ENCODE data around the gene THSD1. TPM values are rescaled to one million over a fixed set of nuclear protein-coding genes. Genes with fewer than 3 reads are reported as not detected.

Gene THSD1
- total and polyA plus RNA-seq, 9 of the 15 experiments (the other 6 are each of a cell fraction or from before 2014, with no cell fraction given) = 0.01 to 0.11 (median 0.04) TPM; not detected in 2

DNA sequence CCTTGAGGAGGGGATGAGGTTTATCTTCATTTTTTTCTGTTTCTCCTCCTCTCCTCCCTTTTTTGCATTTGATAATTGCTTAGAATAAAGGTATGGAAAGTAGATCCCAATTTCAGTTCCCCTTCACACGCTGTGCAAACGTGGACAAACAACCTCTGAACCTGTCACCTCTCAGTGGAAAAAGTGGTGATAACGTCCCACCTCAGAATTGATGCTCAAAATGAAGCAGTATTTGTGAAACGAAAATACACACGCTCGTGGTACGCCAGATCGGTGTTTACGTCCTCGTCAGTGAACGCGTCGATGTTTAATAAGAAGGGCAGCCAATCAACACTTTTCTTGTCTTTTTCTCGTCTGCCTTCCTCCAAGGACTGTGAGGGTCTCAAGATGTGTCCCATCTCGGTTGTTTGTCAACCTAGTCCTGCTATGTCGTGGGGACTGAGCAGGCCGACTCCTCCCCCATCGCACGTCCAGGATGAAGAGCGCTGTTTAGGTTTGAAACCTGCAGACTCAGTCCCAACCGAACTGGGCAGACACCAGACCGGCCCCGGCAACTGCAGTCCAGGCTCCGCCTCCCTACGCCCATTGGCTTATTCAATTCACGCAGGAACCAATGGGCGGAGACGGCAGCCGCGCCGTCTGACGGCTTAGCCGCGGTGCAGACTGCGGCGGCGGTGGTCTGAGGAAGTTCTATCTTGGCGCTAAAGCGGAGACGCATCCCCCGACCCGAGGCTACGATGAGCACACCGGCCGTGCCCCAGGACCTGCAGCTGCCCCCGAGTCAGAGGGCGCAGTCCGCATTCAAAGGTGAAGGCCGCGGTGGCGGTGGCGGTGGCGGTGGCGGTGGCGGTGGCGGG is 49.1 kb upstream of the THSD1 start, which contains the start of gene CKAP2 (continued):
- TF ChIP-seq, protein P1, sequence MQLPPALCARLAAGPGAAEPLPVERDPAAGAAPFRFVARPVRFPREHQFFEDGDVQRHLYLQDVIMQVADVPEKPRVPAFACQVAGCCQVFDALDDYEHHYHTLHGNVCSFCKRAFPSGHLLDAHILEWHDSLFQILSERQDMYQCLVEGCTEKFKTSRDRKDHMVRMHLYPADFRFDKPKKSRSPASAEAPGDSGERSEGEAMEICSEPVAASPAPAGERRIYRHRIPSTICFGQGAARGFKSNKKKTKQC (CRISPR knock-in tag; IDR thresholded peaks at IDR 0.05) = no peak
- TF ChIP-seq IRF2 (CRISPR knock-in tag; IDR thresholded peaks at IDR 0.05) (no peak), SRSF1 (IDR thresholded peaks at IDR 0.05; ENCODE audit: low read depth, low read length) (no peak), SIN3A (IDR thresholded peaks at IDR 0.05; ENCODE audit: borderline replicate concordance in 2 of 2, control insufficient read depth in 1 of 2, low read depth in 2 of 2, low read length in 2 of 2) (peak in 1 of 2 experiments; percentile 55; a peak in 1 of 4 replicates), ZKSCAN3 (CRISPR knock-in tag; IDR thresholded peaks at IDR 0.05) (no peak), C11orf30 (IDR thresholded peaks at IDR 0.05; ENCODE audit: low read depth) (peak; percentile 41), RBFOX2 (IDR thresholded peaks at IDR 0.05; ENCODE audit: low read depth, low read length) (peak; percentile 98), MEIS2 (IDR thresholded peaks at IDR 0.05; ENCODE audit: partially characterized antibody) (no peak), CSDE1 (IDR thresholded peaks at IDR 0.05) (no peak), YBX1 (IDR thresholded peaks at IDR 0.05) (no peak), TCF3 (CRISPR knock-in tag; IDR thresholded peaks at IDR 0.05) (no peak), ZNF121 (CRISPR knock-in tag; conservative IDR thresholded peaks at IDR 0.05) (no peak), TAF15 (IDR thresholded peaks at IDR 0.05; ENCODE audit: low read depth, low read length) (no peak), TEAD4 (IDR thresholded peaks at IDR 0.05; ENCODE audit: low read length) (no peak), TEAD4 (CRISPR knock-in tag; IDR thresholded peaks at IDR 0.05; ENCODE audit: borderline replicate concordance) (no peak), ZNF584 (CRISPR knock-in tag; IDR thresholded peaks at IDR 0.05; ENCODE audit: low read depth) (no peak)
- TF ChIP-seq, protein P2, sequence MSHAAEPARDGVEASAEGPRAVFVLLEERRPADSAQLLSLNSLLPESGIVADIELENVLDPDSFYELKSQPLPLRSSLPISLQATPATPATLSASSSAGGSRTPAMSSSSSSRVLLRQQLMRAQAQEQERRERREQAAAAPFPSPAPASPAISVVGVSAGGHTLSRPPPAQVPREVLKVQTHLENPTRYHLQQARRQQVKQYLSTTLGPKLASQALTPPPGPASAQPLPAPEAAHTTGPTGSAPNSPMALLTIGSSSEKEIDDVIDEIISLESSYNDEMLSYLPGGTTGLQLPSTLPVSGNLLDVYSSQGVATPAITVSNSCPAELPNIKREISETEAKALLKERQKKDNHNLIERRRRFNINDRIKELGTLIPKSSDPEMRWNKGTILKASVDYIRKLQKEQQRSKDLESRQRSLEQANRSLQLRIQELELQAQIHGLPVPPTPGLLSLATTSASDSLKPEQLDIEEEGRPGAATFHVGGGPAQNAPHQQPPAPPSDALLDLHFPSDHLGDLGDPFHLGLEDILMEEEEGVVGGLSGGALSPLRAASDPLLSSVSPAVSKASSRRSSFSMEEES (CRISPR knock-in tag; IDR thresholded peaks at IDR 0.05) = no peak
- TF ChIP-seq, protein P3, sequence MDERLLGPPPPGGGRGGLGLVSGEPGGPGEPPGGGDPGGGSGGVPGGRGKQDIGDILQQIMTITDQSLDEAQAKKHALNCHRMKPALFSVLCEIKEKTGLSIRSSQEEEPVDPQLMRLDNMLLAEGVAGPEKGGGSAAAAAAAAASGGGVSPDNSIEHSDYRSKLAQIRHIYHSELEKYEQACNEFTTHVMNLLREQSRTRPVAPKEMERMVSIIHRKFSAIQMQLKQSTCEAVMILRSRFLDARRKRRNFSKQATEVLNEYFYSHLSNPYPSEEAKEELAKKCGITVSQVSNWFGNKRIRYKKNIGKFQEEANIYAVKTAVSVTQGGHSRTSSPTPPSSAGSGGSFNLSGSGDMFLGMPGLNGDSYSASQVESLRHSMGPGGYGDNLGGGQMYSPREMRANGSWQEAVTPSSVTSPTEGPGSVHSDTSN (CRISPR knock-in tag; IDR thresholded peaks at IDR 0.05; ENCODE audit: low read depth) = no peak
- TF ChIP-seq, protein P3 (tag; conservative IDR thresholded peaks at IDR 0.05; ENCODE audit: low read depth) = no peak
- TF ChIP-seq, protein P4, sequence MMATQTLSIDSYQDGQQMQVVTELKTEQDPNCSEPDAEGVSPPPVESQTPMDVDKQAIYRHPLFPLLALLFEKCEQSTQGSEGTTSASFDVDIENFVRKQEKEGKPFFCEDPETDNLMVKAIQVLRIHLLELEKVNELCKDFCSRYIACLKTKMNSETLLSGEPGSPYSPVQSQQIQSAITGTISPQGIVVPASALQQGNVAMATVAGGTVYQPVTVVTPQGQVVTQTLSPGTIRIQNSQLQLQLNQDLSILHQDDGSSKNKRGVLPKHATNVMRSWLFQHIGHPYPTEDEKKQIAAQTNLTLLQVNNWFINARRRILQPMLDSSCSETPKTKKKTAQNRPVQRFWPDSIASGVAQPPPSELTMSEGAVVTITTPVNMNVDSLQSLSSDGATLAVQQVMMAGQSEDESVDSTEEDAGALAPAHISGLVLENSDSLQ (IDR thresholded peaks at IDR 0.05) = peak; percentile 30; the same call in 1 of the 2 replicates
- TF ChIP-seq, protein P5, sequence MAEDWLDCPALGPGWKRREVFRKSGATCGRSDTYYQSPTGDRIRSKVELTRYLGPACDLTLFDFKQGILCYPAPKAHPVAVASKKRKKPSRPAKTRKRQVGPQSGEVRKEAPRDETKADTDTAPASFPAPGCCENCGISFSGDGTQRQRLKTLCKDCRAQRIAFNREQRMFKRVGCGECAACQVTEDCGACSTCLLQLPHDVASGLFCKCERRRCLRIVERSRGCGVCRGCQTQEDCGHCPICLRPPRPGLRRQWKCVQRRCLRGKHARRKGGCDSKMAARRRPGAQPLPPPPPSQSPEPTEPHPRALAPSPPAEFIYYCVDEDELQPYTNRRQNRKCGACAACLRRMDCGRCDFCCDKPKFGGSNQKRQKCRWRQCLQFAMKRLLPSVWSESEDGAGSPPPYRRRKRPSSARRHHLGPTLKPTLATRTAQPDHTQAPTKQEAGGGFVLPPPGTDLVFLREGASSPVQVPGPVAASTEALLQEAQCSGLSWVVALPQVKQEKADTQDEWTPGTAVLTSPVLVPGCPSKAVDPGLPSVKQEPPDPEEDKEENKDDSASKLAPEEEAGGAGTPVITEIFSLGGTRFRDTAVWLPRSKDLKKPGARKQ (CRISPR knock-in tag; IDR thresholded peaks at IDR 0.05) = no peak

Data from K562 (cell line).